Measurements from ENCODE around the gene SLC12A7.

SLC12A7 gene

DNA sequence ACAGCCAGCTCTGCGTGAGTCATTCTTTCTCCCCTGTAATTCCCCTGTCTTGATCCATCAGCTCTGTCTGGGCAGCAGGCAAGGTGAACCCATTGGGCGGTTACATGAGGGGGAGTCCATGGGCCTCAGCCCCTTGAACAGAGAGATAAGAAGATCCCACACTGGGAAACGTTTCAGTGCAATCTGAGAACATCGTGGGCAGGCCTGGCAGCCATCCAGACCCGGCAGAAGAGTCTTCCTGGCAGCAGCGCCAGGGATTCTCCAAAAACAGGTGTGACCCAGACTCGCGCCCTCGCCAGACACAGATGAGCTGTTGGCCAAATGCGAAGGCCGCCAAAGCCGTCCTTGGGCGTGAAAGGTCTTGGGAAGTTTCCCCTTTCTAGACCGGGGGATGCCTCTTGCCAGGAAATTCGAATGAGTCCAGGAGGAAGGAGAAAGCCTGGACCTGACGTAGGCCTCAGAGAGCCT, 6.4 kb upstream of the SLC12A7 start:
- H3K9me3 ChIP-seq (ENCODE audit: control insufficient read depth, insufficient read depth, low read depth, low read length), result no peaks in the 10 kb centered on the region
- peak overlapping the region; percentile 76 for H3K27ac ChIP-seq (ENCODE audit: extremely low read depth, low read depth, low read length)
- CTCF ChIA-PET, result interaction anchor here (0.6 to 3.0 kb wide), 11 partner anchors 10 to 201 kb away, joined by 3 to 18 read pairs (median 6); no protein-coding TSS in a partner anchor
- H3K4me1 ChIP-seq (ENCODE audit: control insufficient read depth, insufficient read depth, low read length), result peaks cover 16% of the 10 kb centered on the region
- POLR2A ChIA-PET, result interaction anchor here (0.6 to 2.9 kb wide), 11 partner anchors 8 to 226 kb away, joined by 3 to 10 read pairs (median 5); no protein-coding TSS in a partner anchor
- H3K36me3 ChIP-seq (ENCODE audit: control insufficient read depth in 2 of 2, insufficient read depth in 1 of 2, low read length in 2 of 2), result no peaks in the 10 kb centered on the region
- H3K4me3 ChIP-seq (ENCODE audit: low read depth, low read length), result no peak overlapping the region
- TF ChIP-seq ZNF701 (tag by site-specific recombination; IDR thresholded peaks at IDR 0.05), result no peak
- peak; percentile 94 for TF ChIP-seq SP7 (tag by site-specific recombination; IDR thresholded peaks at IDR 0.05)
- peak; percentile 44; the same call in 1 of the 2 replicates for TF ChIP-seq ZEB2 (tag by site-specific recombination; IDR thresholded peaks at IDR 0.05)
- peak; percentile 50 for TF ChIP-seq WT1 (tag by site-specific recombination; IDR thresholded peaks at IDR 0.05)
- peak; percentile 18; the same call in 1 of the 2 replicates for TF ChIP-seq ZBTB48 (tag by site-specific recombination; IDR thresholded peaks at IDR 0.05)
- TF ChIP-seq SCRT1 (tag by site-specific recombination; IDR thresholded peaks at IDR 0.05; ENCODE audit: borderline replicate concordance), result no peak
- TF ChIP-seq OSR2 (tag by site-specific recombination; IDR thresholded peaks at IDR 0.05), result no peak
- TF ChIP-seq, protein P1, sequence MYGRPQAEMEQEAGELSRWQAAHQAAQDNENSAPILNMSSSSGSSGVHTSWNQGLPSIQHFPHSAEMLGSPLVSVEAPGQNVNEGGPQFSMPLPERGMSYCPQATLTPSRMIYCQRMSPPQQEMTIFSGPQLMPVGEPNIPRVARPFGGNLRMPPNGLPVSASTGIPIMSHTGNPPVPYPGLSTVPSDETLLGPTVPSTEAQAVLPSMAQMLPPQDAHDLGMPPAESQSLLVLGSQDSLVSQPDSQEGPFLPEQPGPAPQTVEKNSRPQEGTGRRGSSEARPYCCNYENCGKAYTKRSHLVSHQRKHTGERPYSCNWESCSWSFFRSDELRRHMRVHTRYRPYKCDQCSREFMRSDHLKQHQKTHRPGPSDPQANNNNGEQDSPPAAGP (tag by site-specific recombination; IDR thresholded peaks at IDR 0.05), result peak; percentile 48; the same call in 1 of the 2 replicates
- no peak for TF ChIP-seq ZNF600 (tag by site-specific recombination; IDR thresholded peaks at IDR 0.05)
- peak; percentile 90 for TF ChIP-seq ZFHX2 (tag by site-specific recombination; conservative IDR thresholded peaks at IDR 0.05)
- peak; percentile 60; the same call in 1 of the 2 replicates for TF ChIP-seq IKZF3 (tag by site-specific recombination; IDR thresholded peaks at IDR 0.05)
- TF ChIP-seq ZNF324 (tag by site-specific recombination; IDR thresholded peaks at IDR 0.05), result 0 out of 2 replicates have a peak, but pooled peaks have one; percentile 7
- no peak for TF ChIP-seq ZNF555 (tag by site-specific recombination; conservative IDR thresholded peaks at IDR 0.05)
- no peak for TF ChIP-seq ZNF830 (tag by site-specific recombination; IDR thresholded peaks at IDR 0.05; ENCODE audit: low read depth)
- no peak for TF ChIP-seq ZNF248 (tag by site-specific recombination; IDR thresholded peaks at IDR 0.05)
- TF ChIP-seq ZNF610 (tag by site-specific recombination; IDR thresholded peaks at IDR 0.05; ENCODE audit: borderline replicate concordance), result no peak
- TF ChIP-seq, protein P2, sequence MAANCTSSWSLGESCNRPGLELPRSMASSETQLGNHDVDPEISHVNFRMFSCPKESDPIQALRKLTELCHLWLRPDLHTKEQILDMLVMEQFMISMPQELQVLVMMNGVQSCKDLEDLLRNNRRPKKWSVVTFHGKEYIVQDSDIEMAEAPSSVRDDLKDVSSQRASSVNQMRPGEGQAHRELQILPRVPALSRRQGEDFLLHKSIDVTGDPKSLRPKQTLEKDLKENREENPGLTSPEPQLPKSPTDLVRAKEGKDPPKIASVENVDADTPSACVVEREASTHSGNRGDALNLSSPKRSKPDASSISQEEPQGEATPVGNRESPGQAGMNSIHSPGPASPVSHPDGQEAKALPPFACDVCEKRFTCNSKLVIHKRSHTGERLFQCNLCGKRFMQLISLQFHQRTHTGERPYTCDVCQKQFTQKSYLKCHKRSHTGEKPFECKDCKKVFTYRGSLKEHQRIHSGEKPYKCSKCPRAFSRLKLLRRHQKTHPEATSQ (tag by site-specific recombination; IDR thresholded peaks at IDR 0.05), result no peak
- TF ChIP-seq GLIS2 (tag by site-specific recombination; IDR thresholded peaks at IDR 0.05), result no peak; the same call in 1 of the 2 replicates
- peak; percentile 36 for TF ChIP-seq ZNF366 (tag by site-specific recombination; conservative IDR thresholded peaks at IDR 0.05)
- TF ChIP-seq ZNF16 (tag by site-specific recombination; IDR thresholded peaks at IDR 0.05; ENCODE audit: low read depth), result no peak
- TF ChIP-seq, protein P3, sequence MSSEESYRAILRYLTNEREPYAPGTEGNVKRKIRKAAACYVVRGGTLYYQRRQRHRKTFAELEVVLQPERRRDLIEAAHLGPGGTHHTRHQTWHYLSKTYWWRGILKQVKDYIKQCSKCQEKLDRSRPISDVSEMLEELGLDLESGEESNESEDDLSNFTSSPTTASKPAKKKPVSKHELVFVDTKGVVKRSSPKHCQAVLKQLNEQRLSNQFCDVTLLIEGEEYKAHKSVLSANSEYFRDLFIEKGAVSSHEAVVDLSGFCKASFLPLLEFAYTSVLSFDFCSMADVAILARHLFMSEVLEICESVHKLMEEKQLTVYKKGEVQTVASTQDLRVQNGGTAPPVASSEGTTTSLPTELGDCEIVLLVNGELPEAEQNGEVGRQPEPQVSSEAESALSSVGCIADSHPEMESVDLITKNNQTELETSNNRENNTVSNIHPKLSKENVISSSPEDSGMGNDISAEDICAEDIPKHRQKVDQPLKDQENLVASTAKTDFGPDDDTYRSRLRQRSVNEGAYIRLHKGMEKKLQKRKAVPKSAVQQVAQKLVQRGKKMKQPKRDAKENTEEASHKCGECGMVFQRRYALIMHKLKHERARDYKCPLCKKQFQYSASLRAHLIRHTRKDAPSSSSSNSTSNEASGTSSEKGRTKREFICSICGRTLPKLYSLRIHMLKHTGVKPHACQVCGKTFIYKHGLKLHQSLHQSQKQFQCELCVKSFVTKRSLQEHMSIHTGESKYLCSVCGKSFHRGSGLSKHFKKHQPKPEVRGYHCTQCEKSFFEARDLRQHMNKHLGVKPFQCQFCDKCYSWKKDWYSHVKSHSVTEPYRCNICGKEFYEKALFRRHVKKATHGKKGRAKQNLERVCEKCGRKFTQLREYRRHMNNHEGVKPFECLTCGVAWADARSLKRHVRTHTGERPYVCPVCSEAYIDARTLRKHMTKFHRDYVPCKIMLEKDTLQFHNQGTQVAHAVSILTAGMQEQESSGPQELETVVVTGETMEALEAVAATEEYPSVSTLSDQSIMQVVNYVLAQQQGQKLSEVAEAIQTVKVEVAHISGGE (tag by site-specific recombination; conservative IDR thresholded peaks at IDR 0.05; ENCODE audit: low read depth), result no peak
- no peak for TF ChIP-seq ZNF624 (tag by site-specific recombination; IDR thresholded peaks at IDR 0.05)
- TF ChIP-seq ZNF544 (tag by site-specific recombination; IDR thresholded peaks at IDR 0.05), result no peak
- TF ChIP-seq, protein P4, sequence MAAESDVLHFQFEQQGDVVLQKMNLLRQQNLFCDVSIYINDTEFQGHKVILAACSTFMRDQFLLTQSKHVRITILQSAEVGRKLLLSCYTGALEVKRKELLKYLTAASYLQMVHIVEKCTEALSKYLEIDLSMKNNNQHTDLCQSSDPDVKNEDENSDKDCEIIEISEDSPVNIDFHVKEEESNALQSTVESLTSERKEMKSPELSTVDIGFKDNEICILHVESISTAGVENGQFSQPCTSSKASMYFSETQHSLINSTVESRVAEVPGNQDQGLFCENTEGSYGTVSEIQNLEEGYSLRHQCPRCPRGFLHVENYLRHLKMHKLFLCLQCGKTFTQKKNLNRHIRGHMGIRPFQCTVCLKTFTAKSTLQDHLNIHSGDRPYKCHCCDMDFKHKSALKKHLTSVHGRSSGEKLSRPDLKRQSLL (tag by site-specific recombination; IDR thresholded peaks at IDR 0.05), result no peak
- TF ChIP-seq YY2 (tag by site-specific recombination; IDR thresholded peaks at IDR 0.05), result no peak
- peak; percentile 68 for TF ChIP-seq PRDM1 (tag by site-specific recombination; IDR thresholded peaks at IDR 0.05)
- no peak for TF ChIP-seq ZNF76 (tag by site-specific recombination; IDR thresholded peaks at IDR 0.05; ENCODE audit: borderline replicate concordance, low read depth)
- no peak for TF ChIP-seq ZNF654 (tag by site-specific recombination; IDR thresholded peaks at IDR 0.05; ENCODE audit: low read depth)
- no peak for TF ChIP-seq ZNF776 (tag by site-specific recombination; IDR thresholded peaks at IDR 0.05; ENCODE audit: borderline replicate concordance)
- TF ChIP-seq ZNF2 (tag by site-specific recombination; IDR thresholded peaks at IDR 0.05), result no peak
- TF ChIP-seq KLF16 (tag by site-specific recombination; IDR thresholded peaks at IDR 0.05), result no peak
- no peak for TF ChIP-seq MYNN (tag by site-specific recombination; IDR thresholded peaks at IDR 0.05; ENCODE audit: borderline replicate concordance)
- no peak for TF ChIP-seq ZNF112 (tag by site-specific recombination; IDR thresholded peaks at IDR 0.05)
- TF ChIP-seq ZNF529 (tag by site-specific recombination; IDR thresholded peaks at IDR 0.05; ENCODE audit: insufficient replicate concordance), result no peak
